ENCODE results near the gene SLC16A3. TPM values are rescaled to one million over a fixed set of nuclear protein-coding genes. Genes with fewer than 3 reads are reported as not detected.
A peak's percentile ranks its signal among the peaks of the same experiment; 100 is the strongest.

The SLC16A3 gene
- total and polyA plus RNA-seq, 11 donors, result 6.5 to 56.0 (median 12.9) TPM

GRCh38 chr17:82287013-82287867 lies 58.4 kb downstream of the SLC16A3 start:
- peak overlapping the region; percentile 19 to 87 (median 78) for H3K27ac ChIP-seq
- 63 to 76% (median 70%) methylated on average over 9 of the region's 9 CpGs for WGBS, 4 donors
- DNase-seq (no peak), ATAC-seq (no peak)
- no peaks in the 10 kb centered on the region for H3K9me3 ChIP-seq
- H3K4me1 ChIP-seq, result peaks cover 5 to 41% (median 29%) of the 10 kb centered on the region in 12 donors
- H3K4me3 ChIP-seq, result no peak overlapping the region
- H3K27me3 ChIP-seq, result no peaks in the 10 kb centered on the region
- intact Hi-C loops (cut with DNase I), result no loop called here
- H3K36me3 ChIP-seq, result no peaks in the 10 kb centered on the region
- TF ChIP-seq POLR2A (IDR thresholded peaks at IDR 0.05), result no peak
- TF ChIP-seq CTCF (IDR thresholded peaks at IDR 0.05), result no peak

- WGBS, 4 donors, result 30 to 46% (median 39%) methylated on average over 18 to 19 of the region's 19 CpGs
- Histone ChIP-seq H3K27ac (peak overlapping the region; percentile 19 to 87 (median 78)), H3K9me3 (no peaks in the 10 kb centered on the region), H3K4me3 (no peak overlapping the region), H3K27me3 (no peaks in the 10 kb centered on the region), H3K36me3 (no peaks in the 10 kb centered on the region), H3K4me1 (peaks cover 5 to 41% (median 28%) of the 10 kb centered on the region in 12 donors)
- ATAC-seq (peak; percentile 51 to 75 (median 58)), DNase-seq (peak; percentile 87 to 91 (median 88))
- intact Hi-C loops (cut with DNase I), result no loop called here
- no peak for TF ChIP-seq CTCF (IDR thresholded peaks at IDR 0.05)
- TF ChIP-seq POLR2A (IDR thresholded peaks at IDR 0.05), result no peak
Observed at GRCh38 chr17:82287868-82288801, 59.3 kb downstream of the SLC16A3 start.

Small RNAs within 50 kb of the gene (microRNA-seq; reads per million reads assigned to microRNA genes)
- 0 to 0.77 (median 0.06) reads per million in 4 donors for gene MIR6787

Other genes starting within 250 kb of the SLC16A3 start
- 10 to 100 TPM; 16.8 to 62.0 (median 23.8) TPM for gene CENPX, start 206.2 kb upstream of the SLC16A3 start, total RNA-seq
- gene CENPX, start 206.2 kb upstream of the SLC16A3 start, polyA plus RNA-seq, result 100 to 1,000 TPM in 1 of 2 donors, 10 to 100 TPM in 1; 37.3 to 126 TPM
- 1 to 10 TPM; 2.9 to 7.5 (median 5.6) TPM for gene LRRC45, start 205.7 kb upstream of the SLC16A3 start, total RNA-seq
- 1 to 10 TPM; 5.1 to 8.6 TPM for gene LRRC45, start 205.7 kb upstream of the SLC16A3 start, polyA plus RNA-seq
- 1 to 10 TPM in 7 of 9 donors, under 1 TPM in 2; 0.76 to 2.6 (median 1.5) TPM for gene RAC3, start 197.4 kb upstream of the SLC16A3 start, total RNA-seq
- 1 to 10 TPM; 1.2 to 2.0 TPM for gene RAC3, start 197.4 kb upstream of the SLC16A3 start, polyA plus RNA-seq
- gene DCXR, start 191.3 kb upstream of the SLC16A3 start, total RNA-seq, result 100 to 1,000 TPM; 139 to 312 (median 185) TPM
- gene DCXR, start 191.3 kb upstream of the SLC16A3 start, polyA plus RNA-seq, result 100 to 1,000 TPM; 243 to 246 TPM
- 10 to 100 TPM; 16.4 to 30.6 (median 20.4) TPM for gene RFNG, start 177.2 kb upstream of the SLC16A3 start, total RNA-seq
- 10 to 100 TPM; 24.0 to 25.8 TPM for gene RFNG, start 177.2 kb upstream of the SLC16A3 start, polyA plus RNA-seq
- 100 to 1,000 TPM in 2 of 9 donors, 10 to 100 TPM in 7; 76.7 to 151 (median 81.8) TPM for gene GPS1, start 177.1 kb upstream of the SLC16A3 start, total RNA-seq
- 10 to 100 TPM; 95.0 to 97.7 TPM for gene GPS1, start 177.1 kb upstream of the SLC16A3 start, polyA plus RNA-seq
- 10 to 100 TPM; 41.5 to 84.7 (median 59.4) TPM for gene DUS1L, start 163.2 kb upstream of the SLC16A3 start, total RNA-seq
- gene DUS1L, start 163.2 kb upstream of the SLC16A3 start, polyA plus RNA-seq, result 100 to 1,000 TPM in 1 of 2 donors, 10 to 100 TPM in 1; 79.7 to 113 TPM
- gene FASN, start 130.8 kb upstream of the SLC16A3 start, total RNA-seq, result 100 to 1,000 TPM in 1 of 9 donors, 10 to 100 TPM in 7, 1 to 10 TPM in 1; 6.9 to 103 (median 18.9) TPM
- gene FASN, start 130.8 kb upstream of the SLC16A3 start, polyA plus RNA-seq, result 10 to 100 TPM; 17.5 to 47.5 TPM
- 10 to 100 TPM in 5 of 9 donors, 1 to 10 TPM in 4; 4.3 to 17.6 (median 10.7) TPM for gene CCDC57, start 16.2 kb upstream of the SLC16A3 start, total RNA-seq
- 1 to 10 TPM; 8.7 to 9.5 TPM for gene CCDC57, start 16.2 kb upstream of the SLC16A3 start, polyA plus RNA-seq
- 10 to 100 TPM; 38.4 to 83.9 (median 66.1) TPM for gene CSNK1D, start 44.7 kb downstream of the SLC16A3 start, total RNA-seq
- gene CSNK1D, start 44.7 kb downstream of the SLC16A3 start, polyA plus RNA-seq, result 10 to 100 TPM; 47.5 to 88.1 TPM
- gene CD7, start 88.6 kb downstream of the SLC16A3 start, total RNA-seq, result 1 to 10 TPM in 2 of 9 donors, under 1 TPM in 5, not detected in 2; 0.21 to 8.6 (median 0.42) TPM
- gene CD7, start 88.6 kb downstream of the SLC16A3 start, polyA plus RNA-seq, result under 1 TPM; 0.23 to 0.53 TPM
- 10 to 100 TPM in 2 of 9 donors, 1 to 10 TPM in 7; 2.3 to 41.6 (median 3.5) TPM for gene SECTM1, start 104.7 kb downstream of the SLC16A3 start, total RNA-seq
- gene SECTM1, start 104.7 kb downstream of the SLC16A3 start, polyA plus RNA-seq, result 1 to 10 TPM; 2.3 to 3.4 TPM
- gene TEX19, start 130.2 kb downstream of the SLC16A3 start, total RNA-seq, result not detected
- gene TEX19, start 130.2 kb downstream of the SLC16A3 start, polyA plus RNA-seq, result not detected
- 10 to 100 TPM in 1 of 9 donors, 1 to 10 TPM in 6, under 1 TPM in 2; 0.58 to 21.9 (median 1.7) TPM for gene UTS2R, start 142.7 kb downstream of the SLC16A3 start, total RNA-seq
- under 1 TPM; 0.11 TPM for gene UTS2R, start 142.7 kb downstream of the SLC16A3 start, polyA plus RNA-seq
- gene HEXD, start 189.3 kb downstream of the SLC16A3 start, total RNA-seq, result 10 to 100 TPM in 8 of 9 donors, 1 to 10 TPM in 1; 9.9 to 20.2 (median 15.1) TPM
- 10 to 100 TPM; 11.5 to 24.1 TPM for gene HEXD, start 189.3 kb downstream of the SLC16A3 start, polyA plus RNA-seq
- gene OGFOD3, start 189.5 kb downstream of the SLC16A3 start, total RNA-seq, result 10 to 100 TPM; 23.3 to 38.5 (median 31.4) TPM
- 10 to 100 TPM; 22.6 to 25.5 TPM for gene OGFOD3, start 189.5 kb downstream of the SLC16A3 start, polyA plus RNA-seq
- 10 to 100 TPM; 20.1 to 82.1 (median 25.4) TPM for gene CYBC1, start 221.7 kb downstream of the SLC16A3 start, total RNA-seq
- 10 to 100 TPM; 17.3 to 41.1 TPM for gene CYBC1, start 221.7 kb downstream of the SLC16A3 start, polyA plus RNA-seq
- 10 to 100 TPM; 48.6 to 77.4 (median 59.5) TPM for gene NARF, start 229.7 kb downstream of the SLC16A3 start, total RNA-seq
- gene NARF, start 229.7 kb downstream of the SLC16A3 start, polyA plus RNA-seq, result 100 to 1,000 TPM in 1 of 2 donors, 10 to 100 TPM in 1; 76.2 to 111 TPM

All from heart left ventricle (tissue), 16 donors.